Esophagus squamous epithelium (tissue), 5 donors: ENCODE data around the gene FPR1. TPM values are rescaled to one million over a fixed set of nuclear protein-coding genes. Genes with fewer than 3 reads are reported as not detected.

ENCODE experiments used
- DNase-seq: peaks from one replicate; lab custom pipeline; 2025; lab: John Stamatoyannopoulos, UW
- H3K27ac ChIP-seq, 4 donors: fragments of 200-600 bp; sonication (generic); one replicate each; pipeline ENCODE4 v1.5.1; 2016 to 2019; ENCODE audit warnings: mild to moderate bottlenecking in 1 of 4
- H3K27me3 ChIP-seq, 4 donors: fragments of 200-600 bp; sonication (generic); 1 replicate in 3 of 4; 2 replicates in 1 of 4; pipeline versions ENCODE4 v1.5.1 to v1.6.0; 2017 to 2021; ENCODE audit warnings: antibody characterized with exemption in 1 of 4
- H3K36me3 ChIP-seq, 3 donors: fragments of 200-600 bp; sonication (generic); one replicate each; pipeline ENCODE4 v1.5.1; 2016 to 2019
- H3K4me1 ChIP-seq, 3 donors: fragments of 200-600 bp; sonication (generic); one replicate each; pipeline ENCODE4 v1.5.1; 2017 to 2019
- H3K4me3 ChIP-seq, 4 donors: fragments of 200-600 bp; sonication (generic); 1 replicate in 3 of 4; 2 replicates in 1 of 4; pipeline ENCODE4 v1.5.1; 2016 to 2019; ENCODE audit warnings: mild to moderate bottlenecking in 2 of 4, moderate library complexity in 1 of 4
- H3K9me3 ChIP-seq, 3 donors: fragments of 200-600 bp; sonication (generic); one replicate each; pipeline ENCODE4 v1.5.1; 2016 to 2019
- CTCF ChIP-seq, 6 experiments: fragments of 450-650 bp in 4 of 6; fragments of 200-600 bp in 2 of 6; sonication (generic) in 2 of 6; IDR thresholded peaks; one replicate each; pipeline ENCODE4 v1.5.1; 2016 to 2019; ENCODE audit warnings: antibody characterized with exemption in 6 of 6, mild to moderate bottlenecking in 4 of 6, moderate library complexity in 4 of 6
- POLR2A ChIP-seq, 4 donors: fragments of 450-650 bp; IDR thresholded peaks; one replicate each; pipeline ENCODE4 v1.6.1; 2017; ENCODE audit warnings: antibody characterized with exemption in 4 of 4, mild to moderate bottlenecking in 4 of 4, moderate library complexity in 3 of 4
- WGBS, 2 donors: methylation state at CpG; one replicate each; pipeline ENCODE4 v1.1.5; 2018; 5-methylcytosine and 5-hydroxymethylcytosine counted together
- intact Hi-C: fragments of 100-400 bp; cut with DNase I; formaldehyde crosslinking; loops from one replicate; pipeline ENCODE4 v1.15.0; 2022
- total RNA-seq, 4 donors: library from RNA; depleted of rRNA; stranded (reverse); fragments of >200 nt; gene quantifications; one replicate each; pipeline ENCODE4 v1.1.0, GENCODE V29; 2016
- donor health status: DM: yes; HTN: yes; CAD: no.

FPR1 gene
- total RNA-seq, 4 donors from 2014 or later, result 1.7 to 6.2 (median 4.4) TPM; not detected in 1

- 73 to 80% methylated on average over 7 of the region's 7 CpGs for WGBS, 2 donors
- TF ChIP-seq CTCF (IDR thresholded peaks at IDR 0.05) (no peak), POLR2A (IDR thresholded peaks at IDR 0.05) (no peak)
- intact Hi-C loops, result no loop called here
- Histone ChIP-seq H3K4me3 (no peak overlapping the region), H3K27me3 (peaks cover 0 to under 1% (median 0%) of the 10 kb centered on the region in 4 donors), H3K36me3 (no peaks in the 10 kb centered on the region), H3K27ac (no peak overlapping the region), H3K9me3 (no peaks in the 10 kb centered on the region), H3K4me1 (no peaks in the 10 kb centered on the region)
- no peak for DNase-seq
These were observed 3.9 kb upstream of the FPR1 start for GRCh38 chr19:51755571-51755970.

- H3K36me3 ChIP-seq, result no peaks in the 10 kb centered on the region
- no peaks in the 10 kb centered on the region for H3K4me1 ChIP-seq
- H3K27ac ChIP-seq, result peak overlapping the region in 2 of 4 donors; percentile 17 to 58
- H3K9me3 ChIP-seq, result no peaks in the 10 kb centered on the region
- DNase-seq, result no peak
- H3K4me3 ChIP-seq, result no peak overlapping the region
- intact Hi-C loops, result no loop called here
- 77 to 85% methylated on average over 4 of the region's 4 CpGs for WGBS, 2 donors
- TF ChIP-seq CTCF (IDR thresholded peaks at IDR 0.05) (no peak), POLR2A (IDR thresholded peaks at IDR 0.05) (no peak)
- H3K27me3 ChIP-seq, result no peaks in the 10 kb centered on the region
These were observed 3.1 kb upstream of the FPR1 start for GRCh38 chr19:51754770-51755169.

GRCh38 chr19:51754109-51754508 is 2.4 kb upstream of the FPR1 start:
- H3K27me3 ChIP-seq, result no peaks in the 10 kb centered on the region
- intact Hi-C loops, result no loop called here
- H3K9me3 ChIP-seq, result no peaks in the 10 kb centered on the region
- no peaks in the 10 kb centered on the region for H3K36me3 ChIP-seq
- peak overlapping the region in 2 of 4 donors; percentile 17 to 58 for H3K27ac ChIP-seq
- H3K4me3 ChIP-seq, result no peak overlapping the region
- no peaks in the 10 kb centered on the region for H3K4me1 ChIP-seq
- TF ChIP-seq CTCF (IDR thresholded peaks at IDR 0.05), result no peak
- no peak for TF ChIP-seq POLR2A (IDR thresholded peaks at IDR 0.05)
- DNase-seq, result no peak
- 72 to 76% methylated on average over 6 of the region's 6 CpGs for WGBS, 2 donors

GRCh38 chr19:51750400-51751094 is 1.1 kb downstream of the FPR1 start:
- intact Hi-C loops, result no loop called here
- Histone ChIP-seq H3K4me1 (no peaks in the 10 kb centered on the region), H3K27me3 (no peaks in the 10 kb centered on the region), H3K27ac (peak overlapping the region in 1 of 4 donors; percentile 32), H3K4me3 (peak overlapping the region in 2 of 4 donors; percentile 5 to 31), H3K36me3 (no peaks in the 10 kb centered on the region), H3K9me3 (no peaks in the 10 kb centered on the region)
- DNase-seq, result no peak
- no peak for TF ChIP-seq POLR2A (IDR thresholded peaks at IDR 0.05)
- no peak for TF ChIP-seq CTCF (IDR thresholded peaks at IDR 0.05)
- WGBS, 2 donors, result 71 to 82% methylated on average over 7 of the region's 7 CpGs

- TF ChIP-seq CTCF (IDR thresholded peaks at IDR 0.05) (no peak), POLR2A (IDR thresholded peaks at IDR 0.05) (no peak)
- DNase-seq, result no peak
- Histone ChIP-seq H3K4me1 (no peaks in the 10 kb centered on the region), H3K4me3 (peak overlapping the region in 1 of 4 donors; percentile 31), H3K27ac (no peak overlapping the region), H3K27me3 (no peaks in the 10 kb centered on the region), H3K9me3 (no peaks in the 10 kb centered on the region), H3K36me3 (no peaks in the 10 kb centered on the region)
- intact Hi-C loops, result no loop called here
- 68 to 77% methylated on average over 4 of the region's 4 CpGs for WGBS, 2 donors
These were observed 1.7 kb downstream of the FPR1 start for GRCh38 chr19:51749979-51750378.
